ENCODE results near the gene SLC6A12.

- TF ChIP-seq CTCF (IDR thresholded peaks at IDR 0.05; ENCODE audit: poor library complexity, severe bottlenecking) (no peak), SMC3 (conservative IDR thresholded peaks at IDR 0.05; ENCODE audit: poor library complexity) (no peak), POLR2AphosphoS5 (IDR thresholded peaks at IDR 0.05) (no peak), REST (IDR thresholded peaks at IDR 0.05; ENCODE audit: borderline replicate concordance) (no peak), EZH2 (IDR thresholded peaks at IDR 0.05; ENCODE audit: borderline replicate concordance, insufficient read depth, low read length, poor library complexity, severe bottlenecking) (no peak), EP300 (conservative IDR thresholded peaks at IDR 0.05; ENCODE audit: poor library complexity, severe bottlenecking) (no peak)
Measured at GRCh38 chr12:161823-162222, 52.1 kb downstream of the SLC6A12 start.
